Activated T-cell treated with anti-CD3 and anti-CD28 coated beads, Interleukin-2, amount 50 U/mL, for 1 hour (primary cell): ENCODE results near the gene BBIP1.

Source experiments
- DNase-seq: peaks from one replicate; pipeline ENCODE4 v3.0.0-alpha.2; 2020

The BBIP1 gene

GRCh38 chr10:110918643-110919348 lies at the start of gene BBIP1:
Gene BBIP1, minus strand, starts transcription at chr10:110919180. Its CDS starts 1,023 bp downstream, at chr10:110918157.
- DNase-seq: no peak

- no peak for DNase-seq
Measured at GRCh38 chr10:110967645-110968044, 48.7 kb upstream of the BBIP1 start.

GRCh38 chr10:110967009-110967630 lies 48.1 kb upstream of the BBIP1 start:
- no peak for DNase-seq

GRCh38 chr10:110966146-110966545 lies 47.2 kb upstream of the BBIP1 start:
- DNase-seq: no peak

- DNase-seq: no peak
Measured at GRCh38 chr10:110965216-110965615, 46.2 kb upstream of the BBIP1 start.

GRCh38 chr10:110964681-110965080 lies 45.7 kb upstream of the BBIP1 start:
- DNase-seq: no peak

GRCh38 chr10:110963162-110963561 lies 44.2 kb upstream of the BBIP1 start:
- DNase-seq: no peak

DNA sequence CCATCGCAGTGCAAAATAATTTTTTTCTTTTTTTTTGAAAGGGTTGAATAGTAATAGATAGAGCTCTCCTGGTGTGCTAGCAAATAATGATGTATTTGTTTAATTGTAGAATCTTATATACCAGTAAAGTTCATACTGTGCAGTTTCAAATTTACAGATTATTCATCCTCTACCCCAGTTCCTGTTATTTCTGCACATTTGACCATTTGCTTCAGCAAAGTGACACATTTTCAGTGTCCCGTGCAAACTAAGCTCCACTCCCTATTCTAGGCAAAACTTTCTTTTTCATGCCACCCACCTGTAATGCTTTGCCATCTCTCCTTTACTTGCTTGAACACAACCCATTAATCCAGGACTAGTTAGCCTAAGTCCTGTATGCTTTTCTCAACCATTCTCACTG lies 43.5 kb upstream of the BBIP1 start:
- DNase-seq: no peak

- DNase-seq: no peak
Measured at GRCh38 chr10:110960333-110960712, 41.3 kb upstream of the BBIP1 start.

DNA sequence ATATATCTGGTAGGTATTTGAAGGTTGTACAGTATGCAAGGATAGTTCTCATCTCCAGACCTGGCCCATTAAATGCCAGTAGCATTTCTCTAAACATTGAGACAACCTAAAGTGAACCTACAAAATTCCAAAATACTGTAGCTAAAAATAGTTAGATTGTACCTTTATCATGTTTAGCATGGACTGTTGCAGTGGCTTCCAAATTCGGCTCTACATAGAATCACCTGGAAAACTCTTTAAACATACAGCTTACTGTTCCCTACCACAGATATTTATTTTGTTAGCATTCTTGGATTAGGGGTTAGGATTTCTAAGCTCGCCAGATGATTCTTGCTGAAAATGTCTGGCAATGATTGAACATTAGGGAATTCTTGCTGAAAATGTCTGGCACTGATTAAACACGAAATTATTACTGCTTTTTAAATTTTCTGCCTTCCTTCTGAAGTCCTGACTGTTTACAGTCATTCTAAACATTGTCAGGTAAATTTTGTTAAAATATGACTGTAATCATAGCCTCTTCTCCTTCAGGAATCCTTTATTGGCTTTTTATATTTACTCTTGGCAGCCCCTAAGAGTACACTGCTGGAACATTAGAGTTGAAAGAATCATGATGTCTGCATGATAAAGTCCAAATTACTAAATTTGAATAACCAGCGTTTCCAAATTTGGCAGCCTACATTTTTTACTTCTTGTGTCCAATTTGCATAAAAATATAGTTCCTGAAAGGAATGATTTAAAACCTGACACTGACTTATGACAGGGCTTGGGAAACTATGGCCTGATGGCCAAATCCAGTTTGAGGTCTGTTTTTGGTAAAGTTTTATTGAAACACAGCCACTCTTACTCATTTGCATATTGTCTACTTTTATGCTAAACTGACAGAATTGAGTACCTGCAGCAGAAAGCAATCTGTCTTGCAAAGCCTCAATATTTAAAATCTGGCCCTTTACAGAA lies 40.7 kb upstream of the BBIP1 start:
- no peak for DNase-seq

GRCh38 chr10:110957606-110958005 lies 38.6 kb upstream of the BBIP1 start:
- no peak for DNase-seq

DNA sequence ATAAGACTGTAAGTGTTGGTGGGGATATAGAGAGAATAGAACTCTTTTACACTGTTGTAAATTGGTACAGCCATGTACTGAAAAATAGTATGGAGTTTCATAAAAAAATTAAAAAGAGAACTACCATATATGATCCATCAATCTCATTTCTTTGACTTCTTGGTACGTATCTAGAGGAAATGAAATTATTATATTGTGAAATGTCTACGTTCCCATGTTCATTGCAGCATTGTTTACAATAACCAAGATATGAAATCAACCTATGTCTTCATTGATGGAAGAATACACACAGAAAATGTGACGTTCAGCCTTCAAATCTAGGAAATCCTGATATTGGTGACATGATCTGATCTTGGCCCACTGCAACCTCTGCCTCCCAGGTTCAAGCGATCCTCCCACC lies 32.4 kb upstream of the BBIP1 start:
- no peak for DNase-seq

GRCh38 chr10:110947061-110947595 lies 28.1 kb upstream of the BBIP1 start:
- no peak for DNase-seq

DNA sequence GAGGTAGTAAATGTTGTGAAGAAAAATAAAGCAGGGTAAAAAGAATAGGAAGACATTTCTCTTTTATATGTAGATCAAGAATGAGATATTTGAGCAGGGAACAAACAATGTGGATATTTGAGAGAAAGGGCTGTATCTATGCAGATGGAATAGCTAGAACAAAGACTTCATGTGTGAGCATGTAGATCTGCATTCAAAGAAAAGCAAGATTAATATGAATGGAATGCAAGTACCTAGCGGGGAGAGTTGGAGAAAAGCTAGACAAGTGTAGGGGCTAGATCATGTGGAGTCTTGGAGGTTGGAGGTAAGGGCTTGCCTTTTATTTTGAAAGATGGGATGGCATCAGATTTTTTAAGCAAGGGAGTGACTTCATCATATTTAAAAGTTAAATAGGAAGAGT lies 27.5 kb upstream of the BBIP1 start:
- no peak for DNase-seq

DNA sequence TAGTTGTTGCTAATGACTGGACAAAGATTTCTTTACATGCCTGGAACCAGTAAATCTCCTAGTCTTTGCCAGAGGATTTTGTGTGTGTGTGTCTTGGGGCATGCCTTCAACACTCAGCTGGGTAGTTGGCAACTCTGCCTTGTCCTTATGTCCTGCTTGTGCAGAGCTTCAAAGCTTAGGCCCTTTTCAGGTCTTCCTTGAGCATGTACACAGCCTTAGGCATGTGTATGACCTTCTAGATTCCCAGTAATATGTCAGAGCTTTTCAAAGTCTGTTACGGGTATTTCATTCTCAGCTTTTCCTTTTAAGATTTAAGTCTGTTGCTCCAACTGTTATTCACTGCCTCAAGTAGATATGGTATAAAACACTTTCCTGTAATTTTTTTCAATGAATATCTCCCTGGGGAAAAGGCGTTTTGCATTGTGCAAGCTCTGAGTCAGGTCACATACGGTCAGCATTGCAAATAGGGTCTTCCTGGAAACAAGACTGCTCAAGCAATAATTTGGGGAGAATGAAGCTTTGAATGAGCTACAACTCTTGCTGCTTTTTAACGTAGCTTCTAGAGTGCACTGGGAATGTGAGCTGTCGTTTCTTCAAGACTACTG lies 25.9 kb upstream of the BBIP1 start:
- DNase-seq: no peak

GRCh38 chr10:110939419-110939818 lies 20.4 kb upstream of the BBIP1 start:
- no peak for DNase-seq

DNA sequence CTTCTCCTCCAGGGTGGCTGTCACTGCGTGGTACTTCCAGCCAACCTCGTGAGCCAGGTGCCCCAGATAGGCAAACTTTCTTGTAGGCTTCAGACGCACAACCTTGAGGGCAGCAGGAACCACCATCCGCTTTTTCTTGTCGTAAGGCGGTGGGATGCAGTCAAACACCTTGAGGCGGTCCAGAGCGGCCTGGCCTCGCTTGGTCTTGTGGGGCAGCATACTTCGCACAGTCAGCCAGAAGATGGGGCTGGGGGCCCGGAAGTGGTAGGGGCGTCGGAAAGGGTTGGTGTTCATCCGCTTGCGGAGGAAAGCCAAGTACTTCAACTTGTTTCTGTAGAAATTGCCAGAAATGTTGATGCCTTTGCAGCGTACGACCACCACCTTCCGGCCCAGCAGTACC lies 17.8 kb upstream of the BBIP1 start:
- DNase-seq: no peak

DNA sequence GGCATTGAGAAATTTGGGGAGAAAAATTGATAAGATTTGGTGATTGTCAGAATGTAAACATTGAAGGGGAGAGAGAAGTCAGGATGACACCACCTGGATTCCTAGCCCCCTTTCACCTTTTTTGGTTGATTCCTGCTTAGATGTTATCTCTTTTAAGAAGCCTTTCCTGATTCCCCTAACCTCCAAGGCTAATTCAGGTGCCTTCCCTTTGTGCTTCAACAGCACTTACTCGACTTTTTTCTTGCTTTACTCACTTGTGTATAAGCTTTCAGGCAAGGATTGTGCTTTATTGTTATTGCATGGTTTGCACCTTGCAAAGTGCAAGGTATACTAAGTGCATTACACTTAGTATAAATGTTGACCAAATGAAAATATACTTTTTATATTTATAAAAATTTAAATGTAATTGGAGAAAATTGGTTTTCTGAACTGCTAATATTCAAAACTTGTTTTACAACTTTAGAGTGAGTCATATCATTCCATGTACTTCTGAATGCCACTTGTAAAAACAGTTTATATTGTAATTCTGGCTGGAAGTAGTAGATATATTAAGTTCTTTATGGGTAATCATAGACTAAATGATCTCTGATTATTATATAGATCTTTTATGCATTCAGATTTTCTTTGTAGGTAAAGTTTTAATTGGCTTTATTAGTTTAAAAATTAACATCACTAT lies 13.7 kb upstream of the BBIP1 start:
- no peak for DNase-seq

GRCh38 chr10:110931769-110932381 lies 12.9 kb upstream of the BBIP1 start:
- DNase-seq: no peak

DNA sequence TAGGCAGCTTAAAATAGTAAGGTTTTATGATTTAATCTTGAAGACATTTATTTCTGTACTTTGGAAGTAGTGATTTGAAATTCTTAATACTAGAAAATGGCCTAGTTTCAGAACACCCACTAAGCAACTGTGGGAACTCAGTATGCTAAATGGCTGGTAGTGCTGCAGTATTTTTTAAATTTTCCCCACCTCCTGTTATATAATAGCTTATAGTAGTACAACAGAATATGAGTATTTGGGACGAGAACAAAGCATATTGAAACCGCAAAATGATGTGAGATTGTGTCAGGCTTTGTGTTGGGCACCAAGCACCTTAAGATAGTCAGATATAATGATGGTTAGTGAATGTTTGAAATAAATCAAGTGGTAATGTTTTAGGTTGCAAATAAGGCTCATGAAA lies 8.5 kb upstream of the BBIP1 start:
- no peak for DNase-seq

DNA sequence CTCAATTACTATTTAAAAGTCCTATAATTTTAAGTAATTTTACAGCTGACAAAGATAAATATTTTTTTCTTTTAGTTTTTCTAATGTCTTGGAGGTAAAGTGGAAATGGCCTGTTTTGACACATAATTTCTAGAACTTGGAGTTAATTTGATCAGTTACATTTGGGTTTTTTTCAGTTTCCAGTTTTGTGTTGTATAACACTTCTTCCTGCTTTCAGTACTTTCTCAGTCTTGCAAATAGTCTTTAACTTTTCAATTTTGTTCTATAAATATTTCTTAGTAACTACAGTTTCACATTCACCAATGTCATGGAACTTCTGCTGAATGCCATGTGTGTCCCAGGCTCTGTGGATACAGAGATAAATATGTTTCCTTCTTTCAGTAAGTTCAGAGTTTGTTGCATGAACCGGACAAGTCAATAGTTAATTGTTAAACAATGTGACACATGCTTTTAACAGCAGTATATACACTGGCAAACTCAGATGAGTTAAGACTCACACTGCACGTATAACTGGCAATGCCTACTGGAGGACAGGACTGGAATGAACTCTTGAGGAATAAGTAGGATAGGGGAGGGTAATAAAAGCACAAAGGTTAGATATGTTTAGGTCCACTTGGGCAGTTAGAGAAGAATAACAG lies 5.0 kb upstream of the BBIP1 start:
- DNase-seq: no peak
